Activated CD4-positive, alpha-beta T cell treated with anti-CD3 and anti-CD28 coated beads for 24 hours (primary cell): ENCODE data around the gene ATF7IP2.
A peak's percentile ranks its signal among the peaks of the same experiment; 100 is the strongest.

Source experiments
- DNase-seq, 2 donors: peaks; one replicate each; pipeline ENCODE4 v3.0.0-alpha.2; 2020; ENCODE audit warnings: low read depth in 2 of 2

The ATF7IP2 gene

GRCh38 chr16:10511829-10512228 lies 126.0 kb downstream of the ATF7IP2 start:
- DNase-seq = peak in 1 of 2 donors; percentile 6

GRCh38 chr16:10514369-10515055 lies 128.7 kb downstream of the ATF7IP2 start:
- DNase-seq = peak; percentile 25 to 27

GRCh38 chr16:10517868-10518267 lies 132.0 kb downstream of the ATF7IP2 start:
- no peak for DNase-seq

GRCh38 chr16:10518479-10519041 lies 132.7 kb downstream of the ATF7IP2 start:
- DNase-seq = no peak

GRCh38 chr16:10519297-10519696 lies 133.4 kb downstream of the ATF7IP2 start:
- DNase-seq = no peak

GRCh38 chr16:10519929-10520868 lies 134.3 kb downstream of the ATF7IP2 start:
- DNase-seq = no peak

- DNase-seq = no peak
These were observed 135.2 kb downstream of the ATF7IP2 start for GRCh38 chr16:10520869-10521578.

GRCh38 chr16:10521681-10522274 lies 135.9 kb downstream of the ATF7IP2 start:
- DNase-seq = peak; percentile 18 to 20

GRCh38 chr16:10522966-10523365 lies 137.1 kb downstream of the ATF7IP2 start:
- DNase-seq = no peak

- no peak for DNase-seq
These were observed 139.5 kb downstream of the ATF7IP2 start for GRCh38 chr16:10525214-10525825.

GRCh38 chr16:10526962-10527361 lies 141.1 kb downstream of the ATF7IP2 start:
- no peak for DNase-seq

- no peak for DNase-seq
These were observed 142.8 kb downstream of the ATF7IP2 start for GRCh38 chr16:10528635-10529034.

- no peak for DNase-seq
These were observed 144.2 kb downstream of the ATF7IP2 start for GRCh38 chr16:10529895-10530669.

GRCh38 chr16:10530685-10531084 lies 144.8 kb downstream of the ATF7IP2 start:
- no peak for DNase-seq

- DNase-seq = no peak
These were observed 145.7 kb downstream of the ATF7IP2 start for GRCh38 chr16:10531582-10531981.
